ENCODE measurements around the gene VPS29.
"Not testable (repeated sequence)": the region's sequence is repeated elsewhere in the genome, so short reads cannot be mapped to it uniquely, and the experiment has no call there.

VPS29 gene
- 84.6 to 90.6 reads per million in 2 donors for total RNA-seq

DNA sequence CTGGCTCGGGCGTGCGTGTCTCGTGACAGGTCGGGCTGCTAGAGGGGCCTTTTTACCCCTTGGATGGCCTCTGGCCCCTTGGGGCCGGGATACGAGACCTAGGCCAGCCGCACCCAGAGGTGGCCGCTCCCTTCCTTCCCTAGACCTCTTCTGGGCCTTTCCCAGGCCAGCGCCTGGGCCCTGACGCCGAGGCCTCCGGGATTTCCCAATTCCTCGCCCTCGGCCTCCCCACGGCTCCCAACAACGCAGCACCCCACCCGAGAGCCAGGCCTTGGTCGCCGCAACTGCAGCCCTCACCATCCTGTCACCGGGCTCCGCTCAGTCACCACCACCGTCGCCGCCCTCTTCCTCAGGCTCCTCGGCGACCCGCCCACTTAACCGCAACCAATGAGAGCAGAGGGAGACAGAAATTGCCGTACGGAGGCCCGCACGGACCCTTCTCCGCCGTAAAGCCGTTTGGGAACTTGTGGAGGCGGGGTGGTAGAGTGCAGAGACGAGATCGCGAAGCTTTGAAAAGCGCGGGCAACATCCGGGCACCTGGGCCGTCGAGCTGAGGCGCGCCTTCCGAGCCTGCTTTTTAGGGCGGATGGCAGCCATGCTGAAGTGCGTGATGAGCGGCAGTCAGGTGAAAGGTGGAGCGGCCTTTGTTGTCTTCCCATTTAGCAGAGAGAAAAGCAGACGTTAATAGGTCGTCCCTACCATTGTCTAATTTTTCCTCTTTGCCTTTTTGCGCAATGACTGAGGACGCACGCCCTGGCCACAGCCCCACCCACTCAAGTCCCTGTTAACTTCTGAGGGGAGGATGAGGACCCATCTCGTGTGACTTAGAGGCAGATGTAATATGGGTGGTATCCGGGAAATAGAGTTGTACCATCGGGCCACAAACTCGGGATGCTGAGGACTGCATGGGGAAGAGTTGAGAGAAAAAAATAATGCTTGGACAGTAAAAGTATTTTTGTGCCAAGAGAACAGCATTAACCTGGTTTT is at the start of gene VPS29, which contains the start of gene RAD9B:
Gene VPS29 (minus strand): TSS at position 360 of the 987 bp plus-strand sequence. CDS start 60 bp downstream, at position 300.
Gene RAD9B (plus strand): TSS at position 580 of the 987 bp plus-strand sequence. CDS start 7 bp downstream, at position 587.
- peak; percentile 91 for DNase-seq

DNA sequence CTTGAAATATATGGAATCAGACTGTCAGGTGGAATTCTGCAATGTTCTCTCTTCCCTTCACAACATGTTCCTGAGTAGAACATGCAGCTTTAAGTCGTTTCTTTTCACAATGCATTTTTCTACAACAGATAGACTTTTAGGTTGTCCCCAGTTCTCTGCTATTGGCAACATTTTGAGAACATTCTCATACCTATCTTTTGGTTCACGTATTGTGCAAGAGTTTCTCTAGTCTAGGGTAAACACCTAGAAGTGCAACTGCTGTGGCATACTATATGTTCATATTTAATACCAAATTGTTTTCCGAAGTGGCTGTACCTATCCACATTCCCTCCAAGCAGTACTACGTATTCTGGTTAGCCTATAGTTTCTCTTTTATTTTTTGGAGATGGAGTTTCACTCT is 49.1 kb upstream of the VPS29 start:
- no peak for DNase-seq

GRCh38 chr12:110549716-110550115 is 47.8 kb upstream of the VPS29 start:
- DNase-seq = no peak

GRCh38 chr12:110548678-110549077 is 46.8 kb upstream of the VPS29 start:
- no peak for DNase-seq

- no peak for DNase-seq
These were observed 45.2 kb upstream of the VPS29 start for GRCh38 chr12:110547090-110547489.

DNA sequence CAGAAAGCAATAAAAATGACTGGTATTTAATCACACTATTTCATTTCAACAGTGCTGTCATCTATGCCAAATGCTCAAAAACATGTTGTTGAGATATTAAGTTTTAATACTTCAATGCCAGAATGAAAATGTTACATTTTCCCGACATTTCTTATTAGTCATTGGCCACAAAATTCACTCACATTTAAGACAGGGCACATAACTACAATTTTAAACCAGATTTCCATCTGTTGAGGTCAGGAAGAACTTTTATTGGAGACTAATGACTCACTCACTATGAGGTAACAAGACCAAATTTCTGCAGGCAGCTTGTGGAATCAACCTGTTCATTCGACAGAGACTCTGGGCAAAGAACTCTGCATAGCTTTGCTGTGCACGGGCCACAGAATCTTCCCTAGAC is 44.4 kb upstream of the VPS29 start:
- DNase-seq = no peak

- no peak for DNase-seq
These were observed 43.9 kb upstream of the VPS29 start for GRCh38 chr12:110545812-110546211.

DNA sequence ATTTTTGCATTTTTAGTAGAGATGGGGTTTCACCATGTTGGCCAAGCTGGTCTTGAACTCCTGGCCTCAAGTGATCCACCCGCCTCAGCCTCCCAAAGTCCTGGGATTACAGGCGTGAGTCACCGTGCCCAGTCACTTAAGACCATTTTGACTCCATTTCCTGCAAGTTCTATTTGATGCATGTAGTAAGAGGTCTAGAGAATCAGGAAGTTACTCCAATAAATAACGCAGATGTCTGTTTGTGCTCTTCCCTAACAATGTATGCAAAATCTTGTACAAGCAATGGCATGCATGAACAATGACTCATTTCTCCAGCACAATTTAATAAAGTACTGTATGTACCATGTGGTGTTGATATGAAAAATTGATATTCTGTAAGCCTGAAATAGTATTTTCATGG is 43.3 kb upstream of the VPS29 start:
- DNase-seq = not testable (repeated sequence)

GRCh38 chr12:110543965-110544364 is 42.1 kb upstream of the VPS29 start:
- DNase-seq = no peak

- no peak for DNase-seq
These were observed 41.5 kb upstream of the VPS29 start for GRCh38 chr12:110543252-110543959.

DNA sequence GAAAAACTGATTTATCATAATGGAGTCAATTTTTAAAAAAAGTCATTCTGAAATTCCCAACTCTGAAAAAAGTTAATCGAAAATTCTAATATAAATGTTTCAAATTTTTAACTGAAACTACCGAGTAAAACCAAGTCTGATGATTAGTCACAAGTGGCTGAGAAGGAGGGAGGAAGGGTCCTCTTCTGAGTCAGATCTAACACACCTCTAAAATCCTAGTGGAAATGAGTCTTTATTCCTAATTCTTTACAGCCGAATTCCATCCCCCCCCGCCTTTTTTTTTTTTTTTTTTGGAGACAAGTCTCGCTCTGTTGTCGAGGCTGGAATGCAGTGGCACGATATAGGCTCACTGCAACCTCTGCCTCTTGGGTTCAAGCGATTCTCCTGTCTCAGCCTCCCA is 38.1 kb upstream of the VPS29 start:
- no peak for DNase-seq

DNA sequence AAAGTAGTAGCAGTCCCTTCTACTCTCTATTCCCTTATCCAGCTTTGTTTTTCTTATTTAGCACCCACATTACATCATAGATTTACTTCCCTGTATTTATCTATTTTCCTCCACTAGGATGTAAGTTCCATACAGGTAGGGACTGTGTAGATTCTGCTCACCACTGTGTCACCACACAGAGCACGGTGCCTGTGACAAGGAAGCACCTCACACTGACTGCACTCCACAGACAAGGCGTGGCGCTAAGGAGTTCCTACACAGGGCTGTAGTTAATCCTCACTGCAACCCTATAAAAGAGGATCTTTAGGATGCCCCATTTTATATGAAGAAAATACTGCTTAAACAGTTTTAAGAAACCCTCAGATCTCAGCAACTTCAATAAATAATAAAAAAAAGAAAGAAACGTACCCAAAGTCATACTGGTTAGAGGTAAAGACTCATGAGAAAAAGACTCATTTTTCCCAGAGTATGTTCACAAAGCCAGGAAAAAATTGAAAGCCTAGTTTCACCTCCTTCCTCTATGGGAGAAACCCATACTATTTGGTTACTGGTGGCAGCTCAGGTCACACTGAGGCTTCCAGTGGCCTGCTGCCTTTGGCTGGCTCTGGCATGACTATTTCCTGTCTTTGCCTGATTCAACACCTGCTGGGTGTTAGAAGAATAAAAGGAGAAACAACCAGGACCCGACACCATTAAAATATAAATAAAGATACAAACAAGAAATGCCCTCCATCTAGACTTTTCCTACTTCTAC is 37.1 kb upstream of the VPS29 start:
- DNase-seq = no peak

DNA sequence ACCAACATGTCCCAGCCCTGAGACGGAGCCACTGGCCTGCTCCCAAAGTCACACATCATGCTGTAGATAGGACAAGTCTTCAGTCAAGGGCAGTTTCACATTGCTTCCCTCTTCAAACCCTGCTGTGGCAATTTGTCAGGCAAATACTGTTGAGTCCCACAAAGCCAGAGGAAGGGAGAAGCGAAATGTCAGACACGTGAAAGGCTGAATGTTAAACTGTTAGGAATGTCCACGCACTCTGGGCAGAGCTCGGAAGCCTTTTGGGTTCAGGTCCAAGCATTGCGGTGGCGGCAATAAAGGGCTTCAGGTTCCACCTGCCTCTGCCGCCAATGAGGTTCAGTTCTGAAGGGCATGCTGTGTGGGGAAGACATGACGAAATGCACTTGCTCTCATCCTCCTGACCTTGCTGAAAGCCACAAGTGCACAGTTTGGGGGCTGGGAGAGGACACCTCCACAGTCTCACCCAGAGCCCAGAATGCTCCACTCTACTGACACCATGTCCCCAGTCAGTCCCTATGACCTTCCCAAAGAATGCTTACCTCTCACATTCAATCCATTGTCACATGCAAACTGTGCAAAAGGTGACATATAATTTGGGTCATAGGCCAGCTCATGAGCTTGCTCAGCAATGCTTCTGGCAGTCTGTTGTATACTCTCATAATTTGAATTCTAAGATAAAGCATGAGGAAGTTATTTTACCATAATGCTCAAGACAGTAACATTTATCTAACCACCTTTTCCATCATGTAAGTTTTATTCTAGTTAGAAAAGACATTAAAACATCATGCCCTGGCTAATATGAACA is 35.9 kb upstream of the VPS29 start:
- no peak for DNase-seq

- no peak for DNase-seq
These were observed 35.1 kb upstream of the VPS29 start for GRCh38 chr12:110536834-110537604.

GRCh38 chr12:110534811-110535210 is 32.9 kb upstream of the VPS29 start:
- DNase-seq = no peak

DNA sequence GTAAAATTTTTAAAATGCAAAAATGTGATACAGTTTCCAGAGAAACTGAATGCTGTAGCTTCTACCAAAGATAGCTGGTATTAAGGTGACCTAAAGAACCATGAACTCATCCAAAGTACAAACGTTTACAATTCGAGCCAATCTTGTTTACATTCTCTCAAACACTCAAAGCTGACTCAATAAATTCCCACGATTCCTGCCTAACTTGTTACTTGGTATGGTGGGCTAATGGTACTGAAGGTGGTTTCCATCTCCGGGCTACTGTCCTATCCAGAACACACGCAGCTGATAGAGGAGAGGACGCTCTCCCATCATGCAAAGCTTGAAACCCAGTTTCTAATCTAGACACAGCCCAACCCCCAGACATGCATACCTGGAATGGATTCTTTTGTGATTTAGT is 31.7 kb upstream of the VPS29 start:
- no peak for DNase-seq

GRCh38 chr12:110532644-110533043 is 30.7 kb upstream of the VPS29 start:
- DNase-seq = no peak

DNA sequence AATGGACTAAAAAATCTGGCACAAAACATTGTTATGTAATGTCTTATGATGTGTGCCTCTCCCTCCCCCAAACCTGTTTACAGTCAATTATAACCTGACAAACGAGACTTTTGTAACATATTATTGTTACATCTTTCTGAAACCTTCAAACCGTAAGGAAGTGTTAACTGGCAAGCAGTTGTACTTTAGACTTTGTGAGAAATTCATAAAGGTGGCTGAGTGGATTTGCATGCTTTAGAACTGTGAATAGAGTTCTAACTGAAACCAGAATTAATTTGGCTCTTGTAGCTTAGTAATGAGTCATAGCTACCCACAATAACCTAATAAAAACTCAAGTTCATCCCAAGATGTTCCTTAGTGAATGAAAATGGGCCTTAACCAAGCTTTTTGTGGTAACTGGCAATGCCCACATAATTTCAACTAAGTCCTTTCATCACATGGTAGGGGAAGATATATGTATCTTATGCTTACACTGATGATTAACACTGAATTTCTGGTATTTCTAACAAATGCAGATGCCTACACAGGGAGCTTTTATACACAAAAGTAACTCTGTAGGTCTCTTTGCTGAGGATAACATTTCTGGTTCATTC is 29.9 kb upstream of the VPS29 start:
- DNase-seq = no peak

GRCh38 chr12:110530511-110530910 is 28.6 kb upstream of the VPS29 start:
- no peak for DNase-seq

GRCh38 chr12:110528277-110528839 is 26.4 kb upstream of the VPS29 start:
- no peak for DNase-seq

Measured in activated gamma-delta T cell (primary cell).